HK-2 (cell line): ENCODE measurements around the gene PRLHR.

Experiments used
- DNase-seq: peaks from one replicate; pipeline ENCODE4 v3.0.0-alpha.2; 2018; ENCODE audit not compliant: unreplicated experiment

Gene PRLHR

GRCh38 chr10:118563373-118563890 lies 32.0 kb downstream of the PRLHR start:
- no peak for DNase-seq

GRCh38 chr10:118562851-118563250 lies 32.6 kb downstream of the PRLHR start:
- no peak for DNase-seq

GRCh38 chr10:118557946-118558345 lies 37.5 kb downstream of the PRLHR start:
- DNase-seq, result no peak

- no peak for DNase-seq
Observed at GRCh38 chr10:118551535-118552100, 43.8 kb downstream of the PRLHR start.

- DNase-seq, result no peak
Observed at GRCh38 chr10:118547282-118547681, 48.2 kb downstream of the PRLHR start.

GRCh38 chr10:118546479-118546878 lies 49.0 kb downstream of the PRLHR start:
- no peak for DNase-seq

GRCh38 chr10:118545381-118545780 lies 50.1 kb downstream of the PRLHR start:
- DNase-seq, result no peak

- no peak for DNase-seq
Observed at GRCh38 chr10:118544401-118544948, 51.0 kb downstream of the PRLHR start.

GRCh38 chr10:118543714-118544400 lies 51.6 kb downstream of the PRLHR start:
- peak; percentile 53 for DNase-seq

- DNase-seq, result no peak
Observed at GRCh38 chr10:118542745-118543144, 52.7 kb downstream of the PRLHR start.

- no peak for DNase-seq
Observed at GRCh38 chr10:118542205-118542604, 53.2 kb downstream of the PRLHR start.

GRCh38 chr10:118541718-118542117 lies 53.7 kb downstream of the PRLHR start:
- no peak for DNase-seq
